Stimulated activated CD8-positive, alpha-beta memory T cell treated with anti-CD3 and anti-CD28 coated beads, Interleukin-4, amount 100 ng/mL, for 1 hour (primary cell): Measurements from ENCODE around the gene MPHOSPH10.
"Not testable (repeated sequence)": the region's sequence is repeated elsewhere in the genome, so short reads cannot be mapped to it uniquely, and the experiment has no call there.

Source experiments
- DNase-seq, 2 donors: peaks; one replicate each; pipeline ENCODE4 v3.0.0-alpha.2; 2020; ENCODE audit warnings: low read depth in 2 of 2, low spot score in 1 of 2

The MPHOSPH10 gene

DNA sequence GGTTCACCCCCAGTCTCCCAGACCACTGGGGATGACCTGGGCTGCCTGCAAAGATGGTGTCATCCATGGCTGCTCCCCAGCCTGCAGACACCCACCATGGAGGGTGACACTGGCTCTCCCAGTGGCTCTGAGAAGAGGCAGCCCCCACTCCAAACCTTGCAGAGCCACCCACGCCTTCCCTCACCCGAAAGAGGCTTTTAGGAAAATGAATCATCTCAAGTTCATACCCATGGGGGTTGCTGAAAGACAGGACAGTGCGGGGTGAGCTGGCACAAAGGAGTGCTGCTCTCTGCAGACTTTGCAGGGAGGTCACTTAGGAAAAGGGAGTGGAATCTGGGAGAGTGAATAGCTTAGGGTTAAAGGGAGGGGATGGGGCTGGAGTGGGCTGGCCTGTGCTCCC lies 36.4 kb downstream of the MPHOSPH10 start:
- DNase-seq: no peak

- no peak for DNase-seq
These were observed 42.7 kb downstream of the MPHOSPH10 start for GRCh38 chr2:71173096-71173495.

DNA sequence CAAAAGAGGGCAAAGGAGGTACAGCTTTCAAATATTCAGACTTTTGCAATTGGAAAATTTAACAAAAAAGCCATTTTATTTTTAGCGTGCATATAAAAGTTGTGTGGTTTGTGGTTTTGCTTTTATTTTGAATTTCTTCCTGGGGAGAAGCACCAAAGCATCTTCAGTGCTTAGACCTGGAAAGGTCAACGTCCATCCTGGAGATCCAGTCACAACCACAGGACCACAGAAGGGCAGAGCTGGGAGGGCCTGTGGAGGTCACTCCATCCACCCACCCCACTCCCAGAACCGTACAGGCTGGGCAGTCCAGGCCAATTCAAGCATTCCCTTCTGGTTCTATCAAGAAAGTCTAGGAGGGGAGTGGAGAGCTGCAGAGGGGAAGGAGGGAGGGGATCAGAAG lies 43.8 kb downstream of the MPHOSPH10 start:
- no peak for DNase-seq

DNA sequence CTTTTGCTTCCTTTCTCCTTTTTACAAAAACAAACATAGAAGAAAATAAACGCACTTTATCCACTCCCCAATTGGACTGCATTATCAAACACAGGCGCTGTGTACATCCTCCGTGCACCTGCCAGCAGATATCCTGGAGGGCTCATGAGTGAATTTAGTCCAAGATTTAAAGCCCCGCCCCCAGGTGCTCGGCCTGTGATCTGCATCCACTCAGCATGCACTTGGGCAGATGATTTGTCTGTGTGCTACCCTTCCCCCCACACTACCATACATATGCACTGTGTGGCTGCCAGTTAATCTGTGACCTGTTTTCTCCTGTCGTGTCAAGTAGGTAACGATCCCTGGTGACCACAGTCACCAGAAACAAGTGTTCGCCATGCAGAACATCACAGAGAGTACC lies 48.4 kb downstream of the MPHOSPH10 start:
- DNase-seq: not testable (repeated sequence)

GRCh38 chr2:71181316-71181715 lies 50.9 kb downstream of the MPHOSPH10 start:
- DNase-seq: no peak

DNA sequence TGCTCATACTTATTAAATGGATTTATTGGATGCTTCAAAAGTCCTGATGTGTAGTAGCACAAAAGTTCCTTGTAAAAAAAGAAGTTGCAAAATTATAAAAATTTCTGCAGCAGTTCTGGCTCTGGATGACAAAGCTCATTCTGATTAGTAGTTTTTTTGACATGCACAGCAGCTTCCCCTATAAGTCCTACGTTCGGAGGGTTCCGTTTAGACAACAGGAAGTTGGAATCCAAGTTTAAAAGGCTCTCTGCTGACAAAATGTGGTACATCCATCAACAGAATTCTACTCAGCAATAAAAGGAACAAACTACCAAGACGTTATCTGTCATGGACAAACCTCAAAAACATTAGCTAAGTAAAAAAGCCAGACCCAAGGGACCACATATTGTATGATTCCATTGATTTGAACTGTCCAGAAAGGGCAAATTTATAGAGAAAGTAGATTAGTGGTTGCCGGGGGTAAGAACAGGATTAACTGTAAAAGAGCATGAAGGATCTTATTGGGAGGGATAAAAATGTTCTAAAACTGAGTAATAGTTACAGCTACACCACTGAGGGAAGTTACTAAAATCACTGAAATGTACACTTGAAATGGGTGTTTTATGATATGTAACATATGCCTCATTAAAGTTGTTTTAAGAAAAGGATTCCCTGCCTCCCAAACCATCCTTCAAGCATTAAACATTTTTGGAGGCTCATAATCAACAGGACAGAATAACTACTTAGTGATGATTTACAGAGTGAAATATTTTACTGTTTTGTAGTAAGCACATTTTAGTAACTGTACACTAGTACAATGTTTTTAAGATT lies 53.1 kb downstream of the MPHOSPH10 start:
- not testable (repeated sequence) for DNase-seq

GRCh38 chr2:71186973-71187372 lies 56.5 kb downstream of the MPHOSPH10 start:
- DNase-seq: no peak

- no peak for DNase-seq
These were observed 57.2 kb downstream of the MPHOSPH10 start for GRCh38 chr2:71187589-71187988.

GRCh38 chr2:71190656-71191569 lies 60.5 kb downstream of the MPHOSPH10 start:
- no peak for DNase-seq

GRCh38 chr2:71191570-71191943 lies 61.1 kb downstream of the MPHOSPH10 start:
- no peak for DNase-seq
